Urinary bladder (tissue), 4 donors: ENCODE data around the gene FMN2. TPM values are rescaled to one million over a fixed set of nuclear protein-coding genes. Genes with fewer than 3 reads are reported as not detected.

Experiments
- DNase-seq: peaks from one replicate; pipeline ENCODE4 v3.0.0-alpha.2; 2015; ENCODE audit errors: extremely low spot score
- H3K27ac ChIP-seq: one replicate; pipeline ENCODE4 v1.5.1; 2013; ENCODE audit warnings: low read depth, mild to moderate bottlenecking, moderate library complexity
- H3K36me3 ChIP-seq: one replicate; pipeline ENCODE4 v1.6.1; 2013; ENCODE audit warnings: mild to moderate bottlenecking, moderate library complexity; ENCODE audit not compliant: insufficient read depth
- H3K4me1 ChIP-seq: one replicate; pipeline ENCODE4 v1.6.1; 2013; ENCODE audit warnings: mild to moderate bottlenecking, moderate library complexity; ENCODE audit not compliant: insufficient read depth
- H3K4me3 ChIP-seq: one replicate; pipeline ENCODE4 v1.5.1; 2013; ENCODE audit warnings: low read depth, low read length
- WGBS: extraction: QIAGEN DNeasy Blood & Tissue Kit; methylation state at CpG from one replicate; pipeline ENCODE4 v1.1.7; 2013; 5-methylcytosine and 5-hydroxymethylcytosine counted together
- polyA plus RNA-seq: library from polyadenylated mRNA; stranded (reverse); fragments of 200-250 nt; gene quantifications from one replicate; pipeline ENCODE4 v1.2.3, GENCODE V29; 2013
- total RNA-seq: library from RNA; depleted of rRNA; stranded (reverse); fragments of >200 nt; gene quantifications from one replicate; pipeline ENCODE4 v1.2.3, GENCODE V29; 2014
- donor health status: healthy with polysubstance abuse.
- donor health status: healthy.

FMN2 gene
- total and polyA plus RNA-seq, 2 donors, result 0.23 to 2.6 TPM

DNA sequence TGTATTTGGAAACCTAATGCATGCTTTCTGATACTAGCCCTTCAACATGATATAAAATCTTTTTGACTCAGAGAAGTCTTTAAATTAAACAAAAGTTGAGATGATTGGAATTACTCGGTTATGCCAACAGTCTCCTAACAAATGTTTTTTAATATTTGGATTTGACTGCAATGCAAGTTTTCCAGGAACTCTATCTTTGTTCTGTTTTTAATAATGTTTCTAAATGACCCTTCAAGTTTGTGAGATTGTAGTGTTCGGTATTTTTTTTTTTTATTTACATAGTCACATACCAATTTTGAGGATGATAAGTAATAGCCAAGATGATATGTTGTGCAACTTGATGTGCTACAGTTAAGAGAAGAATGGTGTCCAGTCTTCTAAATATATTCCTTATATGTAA, 258.0 kb downstream of the FMN2 start:
- WGBS, result 44% methylated on average over 2 of the region's 2 CpGs
- H3K27ac ChIP-seq, result no peak overlapping the region

DNA sequence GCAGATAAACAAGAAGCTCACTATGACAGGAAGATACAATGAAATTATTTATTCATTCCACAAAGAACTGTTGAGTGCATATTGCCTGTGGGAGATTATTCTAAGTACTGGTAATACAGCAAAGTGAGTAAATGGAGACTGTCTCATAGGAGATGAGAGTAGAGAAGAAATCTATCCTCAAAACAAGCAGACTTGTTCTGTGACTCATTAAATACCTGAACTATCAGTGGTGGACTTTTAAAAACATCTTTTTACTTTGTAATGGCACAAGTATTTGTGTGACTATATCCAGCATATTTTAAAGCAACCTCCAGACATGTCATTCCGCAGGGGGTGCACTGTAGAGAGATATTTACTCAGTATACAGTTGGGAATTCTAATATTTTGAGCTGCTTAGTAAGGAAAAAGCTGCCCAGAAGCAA, 259.2 kb downstream of the FMN2 start:
- H3K27ac ChIP-seq, result no peak overlapping the region

More for the DNA sequence above, 258.0 kb downstream of the FMN2 start:
- no peaks in the 10 kb centered on the region for H3K36me3 ChIP-seq
- H3K4me3 ChIP-seq, result no peak overlapping the region
- no peak for DNase-seq
- no peaks in the 10 kb centered on the region for H3K4me1 ChIP-seq

DNA sequence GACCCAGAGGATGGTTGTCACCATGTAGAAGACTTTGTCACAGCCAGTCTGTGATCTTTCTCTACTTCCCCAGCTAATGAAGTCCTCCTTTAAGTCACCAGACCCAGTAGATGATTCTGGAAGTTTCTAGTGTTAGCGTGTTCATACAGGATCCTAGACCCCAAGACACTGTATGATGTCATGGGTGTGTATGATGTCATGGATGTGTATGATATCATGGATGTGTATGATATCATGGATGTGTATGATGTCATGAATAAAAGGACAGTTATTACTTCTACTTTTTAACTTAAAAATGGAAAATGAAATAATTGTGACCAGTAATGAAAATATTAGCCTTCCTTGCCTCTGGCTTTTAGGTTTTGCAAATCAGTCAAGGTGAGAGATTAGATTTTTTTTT, 260.0 kb downstream of the FMN2 start:
- WGBS, result 97% methylated on average over 1 of the region's 1 CpG
- no peak overlapping the region for H3K27ac ChIP-seq

More for the DNA sequence above, 259.2 kb downstream of the FMN2 start:
- Histone ChIP-seq H3K4me1 (no peaks in the 10 kb centered on the region), H3K4me3 (no peak overlapping the region), H3K36me3 (no peaks in the 10 kb centered on the region)
- WGBS, result 86% methylated on average over 1 of the region's 1 CpG
- DNase-seq, result no peak

DNA sequence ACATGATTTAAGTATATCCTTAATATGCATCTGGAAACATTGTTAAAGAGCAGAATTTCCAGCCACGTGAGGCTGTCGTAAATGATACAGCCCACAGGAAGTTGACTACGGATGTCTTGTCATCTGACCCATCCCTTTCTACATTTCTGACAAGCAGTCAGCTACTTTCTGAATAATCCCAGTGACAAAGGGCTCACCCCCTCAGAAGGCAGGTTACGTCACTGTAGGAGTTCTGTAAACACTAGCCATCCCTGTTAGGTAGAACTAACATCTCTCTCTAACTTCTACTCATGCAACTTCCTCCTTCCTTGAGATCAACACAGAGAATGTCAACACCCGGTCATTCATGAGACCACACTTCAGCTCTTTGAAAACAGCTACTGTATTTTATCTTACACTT, 261.1 kb downstream of the FMN2 start:
- WGBS, result 78% methylated on average over 5 of the region's 5 CpGs
- no peaks in the 10 kb centered on the region for H3K36me3 ChIP-seq
- no peak overlapping the region for H3K4me3 ChIP-seq
- no peak overlapping the region for H3K27ac ChIP-seq
- DNase-seq, result no peak
- no peaks in the 10 kb centered on the region for H3K4me1 ChIP-seq

More for the DNA sequence above, 260.0 kb downstream of the FMN2 start:
- no peak for DNase-seq
- Histone ChIP-seq H3K4me1 (no peaks in the 10 kb centered on the region), H3K4me3 (no peak overlapping the region), H3K36me3 (no peaks in the 10 kb centered on the region)

DNA sequence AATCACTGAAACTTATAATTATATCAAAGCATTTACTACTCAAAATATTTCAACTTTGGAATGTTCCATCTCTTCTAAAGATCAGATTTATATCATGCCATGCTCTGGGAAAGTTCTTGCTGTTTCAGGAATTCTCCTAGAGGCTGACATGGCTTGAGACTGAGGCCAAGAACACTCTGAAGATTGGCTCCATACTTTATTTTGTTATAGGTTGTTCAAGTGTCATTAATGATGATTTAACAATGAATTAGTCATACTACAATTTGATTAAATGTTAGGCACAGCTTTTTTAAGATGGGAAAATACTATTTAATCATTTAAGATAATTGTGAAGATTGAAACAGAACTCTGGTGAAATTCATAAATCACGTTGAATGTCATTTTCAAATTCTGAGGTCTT, 264.9 kb downstream of the FMN2 start:
- H3K36me3 ChIP-seq, result no peaks in the 10 kb centered on the region
- WGBS, result 88% methylated on average over 1 of the region's 1 CpG
- H3K4me3 ChIP-seq, result no peak overlapping the region
- DNase-seq, result no peak
- no peaks in the 10 kb centered on the region for H3K4me1 ChIP-seq
- H3K27ac ChIP-seq, result no peak overlapping the region

DNA sequence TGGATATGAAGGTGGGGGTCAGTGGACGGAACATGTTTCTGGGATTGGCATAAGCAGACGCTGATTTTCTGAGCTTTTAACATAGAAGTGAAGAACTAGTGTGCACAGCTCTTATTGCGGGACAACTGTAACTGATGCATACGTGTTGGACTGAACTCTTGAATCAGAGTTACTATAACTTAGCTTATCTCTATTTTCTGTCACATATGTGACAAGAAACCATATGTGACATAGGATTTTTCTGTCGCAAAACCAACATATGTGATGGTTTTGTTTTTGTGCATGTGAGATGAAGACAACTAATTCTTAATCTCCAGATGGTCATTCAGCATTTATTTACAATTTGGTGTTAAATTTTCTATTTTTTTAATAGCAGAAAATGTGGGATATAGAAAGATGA, 270.4 kb downstream of the FMN2 start:
- 90% methylated on average over 5 of the region's 5 CpGs for WGBS
- no peak for DNase-seq
- H3K4me3 ChIP-seq, result no peak overlapping the region
- no peak overlapping the region for H3K27ac ChIP-seq
- no peaks in the 10 kb centered on the region for H3K36me3 ChIP-seq
- H3K4me1 ChIP-seq, result no peaks in the 10 kb centered on the region

DNA sequence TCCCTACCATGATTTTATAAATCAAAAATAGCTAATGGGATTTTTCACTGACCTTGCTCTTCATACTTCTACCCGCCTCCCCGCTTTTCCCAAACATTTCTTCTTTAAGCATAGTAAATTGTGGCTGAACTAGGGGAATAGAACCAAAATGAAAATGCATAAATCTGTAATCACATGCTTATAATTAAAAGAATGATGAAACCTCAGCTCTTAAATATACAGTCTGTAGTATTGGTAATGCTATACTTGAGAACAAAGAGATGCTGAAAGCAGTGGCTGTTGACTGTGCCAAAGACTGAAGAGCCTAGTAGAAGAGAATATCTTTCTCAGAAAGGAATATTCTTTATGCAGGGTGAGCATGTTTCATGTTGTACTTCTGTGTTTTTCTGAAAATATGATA, 271.1 kb downstream of the FMN2 start:
- no peak overlapping the region for H3K27ac ChIP-seq
- no peak overlapping the region for H3K4me3 ChIP-seq
- H3K36me3 ChIP-seq, result no peaks in the 10 kb centered on the region
- DNase-seq, result no peak
- 80% methylated on average over 2 of the region's 2 CpGs for WGBS
- no peaks in the 10 kb centered on the region for H3K4me1 ChIP-seq

DNA sequence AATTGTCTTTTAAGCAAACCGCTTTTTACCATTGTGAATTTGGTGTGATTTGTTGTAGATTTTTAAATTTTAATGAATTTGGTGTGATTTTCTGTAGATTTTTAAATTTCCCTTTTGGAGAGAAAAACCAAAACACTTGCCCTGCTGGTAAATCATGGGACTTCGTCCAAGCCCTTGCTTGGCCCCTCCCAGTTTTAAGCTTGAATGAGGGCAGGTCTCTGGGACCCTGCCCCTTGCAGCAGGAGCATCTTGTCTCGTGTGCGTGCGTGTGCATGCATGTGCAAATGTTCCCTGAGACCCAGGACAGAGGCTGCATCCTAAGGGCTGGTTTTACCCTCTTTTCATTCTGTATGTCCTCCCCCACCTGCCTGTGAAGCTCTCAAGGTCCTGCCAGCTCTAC, 271.6 kb downstream of the FMN2 start:
- H3K4me1 ChIP-seq, result no peaks in the 10 kb centered on the region
- H3K27ac ChIP-seq, result no peak overlapping the region
- H3K36me3 ChIP-seq, result no peaks in the 10 kb centered on the region
- no peak overlapping the region for H3K4me3 ChIP-seq
- 77% methylated on average over 5 of the region's 5 CpGs for WGBS
- DNase-seq, result no peak

DNA sequence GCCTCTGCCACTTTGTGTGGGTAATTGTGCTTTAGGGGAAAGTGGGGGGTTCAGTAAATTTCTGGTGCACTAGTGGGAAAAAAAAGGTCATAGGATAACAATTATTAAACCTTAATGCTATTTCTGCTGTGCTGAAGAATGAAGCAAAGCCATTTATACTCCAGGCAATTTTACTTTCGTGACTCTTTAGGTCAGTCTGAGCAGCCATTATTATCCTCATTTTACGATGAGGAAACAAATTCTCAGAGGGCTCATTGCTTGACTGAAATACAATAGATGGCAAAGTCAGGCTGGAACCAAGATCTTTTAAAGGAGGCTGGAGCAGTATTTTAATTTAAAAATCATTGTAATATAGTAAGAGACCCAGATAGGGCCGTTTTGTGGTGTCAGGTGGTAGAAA, 272.2 kb downstream of the FMN2 start:
- H3K4me3 ChIP-seq, result no peak overlapping the region
- H3K36me3 ChIP-seq, result no peaks in the 10 kb centered on the region
- WGBS, result 75% methylated on average over 3 of the region's 3 CpGs
- H3K27ac ChIP-seq, result no peak overlapping the region
- H3K4me1 ChIP-seq, result no peaks in the 10 kb centered on the region
- no peak for DNase-seq

DNA sequence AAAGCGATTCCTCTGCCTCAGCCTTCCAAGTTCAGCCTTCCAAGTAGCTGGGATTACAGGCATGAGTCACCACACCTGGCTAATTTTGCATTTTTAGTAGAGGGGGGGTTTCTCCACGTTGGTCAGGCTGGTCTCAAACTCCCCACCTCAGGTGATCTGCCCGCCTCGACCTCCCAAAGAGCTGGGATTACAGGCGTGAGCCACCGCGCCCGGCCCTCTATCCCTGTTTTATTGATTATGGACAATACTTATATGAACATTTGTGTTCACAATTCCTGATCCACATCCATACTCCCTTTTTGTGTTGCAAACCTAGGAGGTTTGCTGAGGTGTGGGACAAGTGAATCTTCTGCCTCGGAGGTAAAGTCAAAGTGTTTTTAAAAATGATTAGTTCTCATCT, 275.0 kb downstream of the FMN2 start:
- WGBS, result 89% methylated on average over 9 of the region's 9 CpGs
- no peak for DNase-seq
- no peak overlapping the region for H3K4me3 ChIP-seq
- no peak overlapping the region for H3K27ac ChIP-seq
- no peaks in the 10 kb centered on the region for H3K4me1 ChIP-seq
- H3K36me3 ChIP-seq, result no peaks in the 10 kb centered on the region

DNA sequence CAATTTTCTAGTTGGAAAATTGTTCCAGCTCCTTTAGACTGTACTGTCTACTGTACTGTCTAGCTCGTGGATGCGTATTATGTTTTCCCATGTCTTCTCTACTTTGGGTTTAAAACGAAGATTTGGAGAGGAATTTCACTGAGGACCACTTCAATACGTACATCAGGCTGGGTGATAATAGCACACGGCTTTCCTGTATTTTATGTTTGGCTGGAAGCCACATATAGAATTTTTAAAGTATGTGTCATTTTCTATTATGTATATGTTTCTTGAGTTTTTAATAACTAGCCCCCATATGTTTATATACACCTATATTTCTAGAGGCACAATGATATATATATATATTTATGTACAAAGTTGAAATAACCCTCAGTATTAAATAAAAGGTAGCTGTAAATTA, 293.9 kb downstream of the FMN2 start:
- H3K4me1 ChIP-seq, result no peaks in the 10 kb centered on the region
- DNase-seq, result no peak
- no peak overlapping the region for H3K4me3 ChIP-seq
- no peak overlapping the region for H3K27ac ChIP-seq
- WGBS, result 79% methylated on average over 5 of the region's 5 CpGs
- H3K36me3 ChIP-seq, result no peaks in the 10 kb centered on the region

DNA sequence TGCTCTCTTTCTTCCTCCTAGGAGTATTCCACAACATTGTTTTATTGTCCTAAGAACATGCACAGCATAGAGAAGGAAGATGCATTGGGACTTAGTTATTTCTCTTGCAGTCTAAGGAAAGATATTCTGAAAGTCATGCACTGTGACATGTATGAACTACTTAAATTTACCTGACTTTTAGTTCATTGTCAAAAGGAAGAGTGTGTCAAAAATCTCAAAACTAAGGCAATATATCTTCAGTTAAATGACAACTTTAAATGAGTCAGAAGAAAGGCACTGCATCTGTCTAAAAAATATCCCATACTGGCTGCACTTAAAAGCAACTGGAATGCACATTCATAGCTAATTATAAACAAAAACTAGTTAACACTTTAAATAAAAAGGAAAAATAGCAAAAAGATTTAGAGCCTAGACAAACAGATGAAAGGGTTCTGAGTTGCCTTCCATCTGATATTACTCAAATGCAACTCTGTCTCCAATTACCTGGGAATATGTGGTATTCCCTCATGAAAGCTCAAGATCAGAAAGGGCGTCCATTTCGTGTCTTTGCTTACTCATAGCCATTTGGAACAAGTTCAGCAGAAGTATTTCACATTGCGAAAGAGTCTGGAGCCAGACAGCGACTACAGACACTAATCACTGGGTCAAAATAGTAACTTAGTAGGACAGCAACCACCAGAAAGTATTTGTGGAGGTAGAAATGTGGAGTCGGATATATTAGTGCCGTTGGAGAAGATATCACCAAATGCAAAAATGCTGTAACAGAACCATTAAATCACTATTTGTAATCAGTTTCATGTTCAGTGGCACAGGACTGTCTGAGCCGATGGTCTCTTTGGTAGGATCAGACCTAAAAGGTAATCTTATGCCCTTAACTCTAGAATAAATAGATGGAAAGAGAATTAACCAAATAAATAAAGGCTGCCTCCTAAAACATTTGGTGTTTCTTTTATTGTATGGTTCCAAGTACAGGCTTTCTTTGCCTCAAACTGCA, 294.6 kb downstream of the FMN2 start:
- Histone ChIP-seq H3K4me3 (no peak overlapping the region), H3K4me1 (no peaks in the 10 kb centered on the region), H3K27ac (no peak overlapping the region), H3K36me3 (no peaks in the 10 kb centered on the region)
- DNase-seq, result no peak
- WGBS, result 63% methylated on average over 7 of the region's 7 CpGs

DNA sequence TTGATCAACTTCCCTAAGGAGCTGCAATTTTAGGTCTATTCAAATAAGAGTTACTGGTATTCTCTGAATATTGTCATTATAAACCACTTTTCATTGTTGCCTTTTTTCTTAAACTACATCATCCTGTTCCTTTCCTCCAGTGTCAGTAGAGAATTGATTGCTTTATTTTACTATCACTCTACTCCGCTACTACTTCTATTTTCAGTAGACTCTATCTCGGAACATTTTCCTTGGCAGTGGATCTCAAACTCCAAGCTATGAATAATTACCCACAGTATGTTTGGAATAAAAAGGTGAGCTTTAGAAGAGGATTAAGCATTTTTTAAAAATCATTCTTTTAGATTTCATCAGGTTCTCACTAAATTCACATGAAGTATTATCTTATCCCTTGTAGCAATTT, 295.4 kb downstream of the FMN2 start:
- no peak for DNase-seq
- no peak overlapping the region for H3K27ac ChIP-seq
- H3K4me1 ChIP-seq, result no peaks in the 10 kb centered on the region
- H3K36me3 ChIP-seq, result no peaks in the 10 kb centered on the region
- WGBS, result 63% methylated on average over 2 of the region's 2 CpGs
- no peak overlapping the region for H3K4me3 ChIP-seq

DNA sequence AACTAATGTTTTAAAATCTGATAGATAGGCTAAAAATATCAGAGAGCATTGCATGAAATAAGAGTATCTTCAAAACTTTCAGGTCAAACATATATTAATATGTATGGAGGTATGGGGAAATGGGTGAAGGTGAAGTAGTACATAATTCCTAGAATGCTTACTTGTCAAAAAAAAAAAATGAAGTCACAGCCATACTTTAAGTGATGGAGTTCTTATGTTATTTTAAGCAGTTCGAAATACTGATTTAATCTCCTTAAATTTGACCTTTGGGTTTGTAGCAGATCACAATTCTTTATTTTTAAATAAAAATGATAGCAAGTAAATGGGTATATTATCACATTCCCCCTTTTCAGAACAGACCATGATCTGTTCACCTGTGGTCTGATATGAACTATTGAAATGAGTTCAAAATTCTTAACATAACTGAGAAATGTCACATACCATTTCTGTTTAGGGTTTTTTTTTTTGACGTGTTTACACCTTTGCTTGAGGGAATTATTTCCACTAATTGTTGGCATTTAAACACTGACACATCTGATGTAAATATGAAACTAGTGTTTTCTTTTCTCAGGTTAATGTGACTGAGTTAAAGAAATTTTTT, 300.1 kb downstream of the FMN2 start:
- Histone ChIP-seq H3K27ac (no peak overlapping the region), H3K36me3 (no peaks in the 10 kb centered on the region), H3K4me3 (no peak overlapping the region), H3K4me1 (no peaks in the 10 kb centered on the region)
- DNase-seq, result no peak
- 83% methylated on average over 2 of the region's 2 CpGs for WGBS
